Measurements from ENCODE around the gene C17orf100. TPM values are rescaled to one million over a fixed set of nuclear protein-coding genes. Genes with fewer than 3 reads are reported as not detected.

Gene C17orf100
- total and polyA plus RNA-seq, 2 of the 13 experiments (the other 11 are each of a cell fraction or from before 2014, with no cell fraction given), result 3.6 to 8.7 TPM

DNA sequence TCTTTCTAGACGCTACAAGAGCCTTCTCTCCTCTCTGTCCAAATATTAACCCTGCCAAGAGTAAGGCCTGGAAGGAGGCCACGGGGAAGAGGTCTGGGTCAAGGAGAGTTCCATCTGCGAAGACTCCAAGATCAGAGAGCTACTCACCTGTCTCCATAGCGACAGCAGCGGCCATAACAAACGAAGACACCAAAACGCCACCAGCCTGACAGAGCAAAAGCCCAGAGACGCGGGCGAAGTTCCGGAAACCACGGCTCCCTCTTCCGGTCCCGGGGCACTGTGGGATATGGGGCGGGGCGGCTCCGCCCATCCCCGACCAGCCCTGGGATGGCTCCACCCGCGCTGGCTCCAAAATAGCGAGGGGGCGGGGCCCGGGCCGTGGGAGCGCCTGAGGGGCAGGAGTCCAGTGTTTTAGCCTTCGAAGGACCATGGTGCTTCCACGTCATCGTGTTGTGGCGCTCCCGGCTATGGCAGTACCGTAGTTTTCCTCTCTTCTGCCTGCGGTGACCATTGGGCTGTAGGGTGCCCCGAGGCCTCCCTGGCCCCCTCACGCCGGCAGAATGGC is at the start of gene C17orf100, which contains the start of gene MED31 (continued):
- TF ChIP-seq ZNF317 (CRISPR knock-in tag; IDR thresholded peaks at IDR 0.05) (no peak), SP140L (CRISPR knock-in tag; IDR thresholded peaks at IDR 0.05; ENCODE audit: borderline replicate concordance) (no peak), ZNF589 (CRISPR knock-in tag; conservative IDR thresholded peaks at IDR 0.05) (no peak), TP53 (CRISPR knock-in tag; conservative IDR thresholded peaks at IDR 0.05) (no peak), TEAD2 (CRISPR knock-in tag; IDR thresholded peaks at IDR 0.05) (no peak), ZNF574 (CRISPR knock-in tag; IDR thresholded peaks at IDR 0.05) (no peak; the same call in none of the 2 replicates), SMARCC2 (IDR thresholded peaks at IDR 0.05) (no peak), HNF4A (CRISPR knock-in tag; IDR thresholded peaks at IDR 0.05) (peak; percentile 64), SNAI1 (CRISPR knock-in tag; IDR thresholded peaks at IDR 0.05; ENCODE audit: borderline replicate concordance) (no peak), ZNF816 (CRISPR knock-in tag; IDR thresholded peaks at IDR 0.05; ENCODE audit: borderline replicate concordance) (no peak; the same call in 1 of the 2 replicates), SATB2 (CRISPR knock-in tag; IDR thresholded peaks at IDR 0.05) (no peak), KLF6 (CRISPR knock-in tag; IDR thresholded peaks at IDR 0.05) (no peak; the same call in 1 of the 2 replicates), TAF15 (IDR thresholded peaks at IDR 0.05; ENCODE audit: low read depth, low read length, poor library complexity, severe bottlenecking) (no peak), KLF12 (CRISPR knock-in tag; IDR thresholded peaks at IDR 0.05; ENCODE audit: borderline replicate concordance) (peak; percentile 66), SKI (IDR thresholded peaks at IDR 0.05; ENCODE audit: partially characterized antibody) (no peak), ZNF577 (CRISPR knock-in tag; IDR thresholded peaks at IDR 0.05; ENCODE audit: borderline replicate concordance, low read depth) (no peak), ZNF710 (CRISPR knock-in tag; IDR thresholded peaks at IDR 0.05; ENCODE audit: borderline replicate concordance) (no peak), ZMYM4 (CRISPR knock-in tag; IDR thresholded peaks at IDR 0.05) (no peak), ZNF670 (CRISPR knock-in tag; IDR thresholded peaks at IDR 0.05; ENCODE audit: borderline replicate concordance) (0 out of 2 replicates have a peak, but pooled peaks have one; percentile 21), ZNF691 (CRISPR knock-in tag; IDR thresholded peaks at IDR 0.05; ENCODE audit: borderline replicate concordance, low read depth) (peak; percentile 5; the same call in 1 of the 2 replicates)
- TF ChIP-seq, protein P1, sequence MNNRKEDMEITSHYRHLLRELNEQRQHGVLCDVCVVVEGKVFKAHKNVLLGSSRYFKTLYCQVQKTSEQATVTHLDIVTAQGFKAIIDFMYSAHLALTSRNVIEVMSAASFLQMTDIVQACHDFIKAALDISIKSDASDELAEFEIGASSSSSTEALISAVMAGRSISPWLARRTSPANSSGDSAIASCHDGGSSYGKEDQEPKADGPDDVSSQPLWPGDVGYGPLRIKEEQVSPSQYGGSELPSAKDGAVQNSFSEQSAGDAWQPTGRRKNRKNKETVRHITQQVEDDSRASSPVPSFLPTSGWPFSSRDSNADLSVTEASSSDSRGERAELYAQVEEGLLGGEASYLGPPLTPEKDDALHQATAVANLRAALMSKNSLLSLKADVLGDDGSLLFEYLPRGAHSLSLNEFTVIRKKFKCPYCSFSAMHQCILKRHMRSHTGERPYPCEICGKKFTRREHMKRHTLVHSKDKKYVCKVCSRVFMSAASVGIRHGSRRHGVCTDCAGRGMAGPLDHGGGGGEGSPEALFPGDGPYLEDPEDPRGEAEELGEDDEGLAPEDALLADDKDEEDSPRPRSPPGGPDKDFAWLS (CRISPR knock-in tag; IDR thresholded peaks at IDR 0.05; ENCODE audit: borderline replicate concordance), result no peak
- TF ChIP-seq, protein P2, sequence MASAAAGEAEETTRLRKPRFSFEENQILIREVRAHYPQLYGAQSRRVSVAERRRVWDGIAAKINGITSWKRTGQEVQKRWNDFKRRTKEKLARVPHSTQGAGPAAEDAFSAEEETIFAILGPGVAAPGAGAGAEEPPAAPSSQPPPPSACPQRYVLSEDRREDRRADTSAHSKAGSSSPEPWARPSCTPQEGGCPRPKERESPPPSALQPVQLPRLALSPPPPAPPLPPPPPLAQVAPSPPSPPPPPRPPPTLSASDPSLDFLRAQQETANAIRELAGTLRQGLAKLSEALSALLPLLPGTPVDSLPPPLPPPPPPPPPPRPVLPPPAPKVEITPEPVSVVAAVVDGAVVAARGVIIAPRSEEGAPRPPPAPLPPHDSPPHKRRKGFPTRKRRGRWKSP (CRISPR knock-in tag; IDR thresholded peaks at IDR 0.05), result 0 out of 2 replicates have a peak, but pooled peaks have one; percentile 54
